VCaP (cell line): ENCODE data around the gene SLC35B4.
A peak's percentile ranks its signal among the peaks of the same experiment; 100 is the strongest.

Experiments used
- H3K27ac ChIP-seq: fragments of 450-650 bp; 2 replicates; pipeline ENCODE4 v1.5.1; 2017
- CTCF ChIP-seq: fragments of 450-650 bp; conservative IDR thresholded peaks from 2 replicates; pipeline ENCODE4 v1.5.1; 2017; ENCODE audit warnings: mild to moderate bottlenecking, moderate library complexity

SLC35B4 gene

GRCh38 chr7:134331393-134331792, 14.7 kb upstream of the SLC35B4 start:
- no peak for TF ChIP-seq CTCF

GRCh38 chr7:134330974-134331373, 14.2 kb upstream of the SLC35B4 start:
- no peak for TF ChIP-seq CTCF
- peak overlapping the region; percentile 65 for H3K27ac ChIP-seq

More at GRCh38 chr7:134331393-134331792, 14.7 kb upstream of the SLC35B4 start:
- no peak overlapping the region; the same call in 1 of the 2 replicates for H3K27ac ChIP-seq

- H3K27ac ChIP-seq, result peak overlapping the region; percentile 65
- no peak for TF ChIP-seq CTCF
Observed at GRCh38 chr7:134329614-134330346, 13.1 kb upstream of the SLC35B4 start.

- no peak for TF ChIP-seq CTCF
- H3K27ac ChIP-seq, result peak overlapping the region; percentile 65; the same call in 1 of the 2 replicates
Observed at GRCh38 chr7:134328900-134329299, 12.2 kb upstream of the SLC35B4 start.

GRCh38 chr7:134327896-134328295, 11.2 kb upstream of the SLC35B4 start:
- peak; percentile 41; the same call in 1 of the 2 replicates for TF ChIP-seq CTCF

GRCh38 chr7:134324107-134324506, 7.4 kb upstream of the SLC35B4 start:
- no peak for TF ChIP-seq CTCF
- no peak overlapping the region for H3K27ac ChIP-seq

More at GRCh38 chr7:134327896-134328295, 11.2 kb upstream of the SLC35B4 start:
- H3K27ac ChIP-seq, result no peak overlapping the region

- no peak overlapping the region for H3K27ac ChIP-seq
- TF ChIP-seq CTCF, result no peak
Observed at GRCh38 chr7:134320201-134320600, 3.5 kb upstream of the SLC35B4 start.
